ENCODE results near the gene CAPZA1. TPM values are rescaled to one million over a fixed set of nuclear protein-coding genes. Genes with fewer than 3 reads are reported as not detected.

The CAPZA1 gene
- total and polyA plus RNA-seq, 2 of the 8 experiments (the other 6 are each of a cell fraction or from before 2014, with no cell fraction given) = 48.9 to 107 TPM

DNA sequence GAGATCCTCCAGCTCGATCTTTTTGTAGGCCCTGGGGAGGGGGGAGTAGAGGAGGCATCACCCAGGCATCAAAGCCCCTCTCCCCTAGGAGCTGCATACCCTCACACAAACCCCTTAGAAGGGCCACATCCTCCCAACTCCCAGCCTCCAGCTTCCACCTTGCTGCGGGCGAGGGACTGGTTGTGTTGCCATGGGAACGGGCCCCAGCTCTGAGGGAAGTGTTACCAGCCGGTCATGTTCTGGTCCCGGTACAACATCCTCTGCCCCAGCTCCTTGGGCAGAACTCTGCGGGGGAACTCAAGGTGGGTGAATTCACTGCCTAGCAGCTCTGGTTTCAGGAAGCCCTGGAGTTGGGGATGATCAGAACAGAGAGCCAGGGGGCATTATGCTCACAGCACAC is 91.4 kb downstream of the CAPZA1 start (continued):
- no peak for TF ChIP-seq RNF2 (IDR thresholded peaks at IDR 0.05; ENCODE audit: borderline replicate concordance, low read depth, low read length, missing control alignments, poor library complexity, severe bottlenecking)
